A673 (cell line): ENCODE results near the gene TICRR.

Source experiments
- EZH2 ChIP-seq: fragments of 200-600 bp; sonication (generic); IDR thresholded peaks from 2 replicates; pipeline ENCODE4 v1.6.1; 2017; ENCODE audit warnings: borderline replicate concordance, low read depth, mild to moderate bottlenecking, mixed read lengths, antibody characterized with exemption, low read length; ENCODE audit not compliant: poor library complexity, severe bottlenecking
- TF ChIP-seq, protein P1 (sequence below): fragments of 300-800, 200-600 bp; sonication (generic); conservative IDR thresholded peaks from 2 replicates; pipeline ENCODE4 v1.5.1; 2017; ENCODE audit warnings: low read depth, mild to moderate bottlenecking, antibody characterized with exemption, low read length, moderate library complexity, mixed read lengths

DNA sequence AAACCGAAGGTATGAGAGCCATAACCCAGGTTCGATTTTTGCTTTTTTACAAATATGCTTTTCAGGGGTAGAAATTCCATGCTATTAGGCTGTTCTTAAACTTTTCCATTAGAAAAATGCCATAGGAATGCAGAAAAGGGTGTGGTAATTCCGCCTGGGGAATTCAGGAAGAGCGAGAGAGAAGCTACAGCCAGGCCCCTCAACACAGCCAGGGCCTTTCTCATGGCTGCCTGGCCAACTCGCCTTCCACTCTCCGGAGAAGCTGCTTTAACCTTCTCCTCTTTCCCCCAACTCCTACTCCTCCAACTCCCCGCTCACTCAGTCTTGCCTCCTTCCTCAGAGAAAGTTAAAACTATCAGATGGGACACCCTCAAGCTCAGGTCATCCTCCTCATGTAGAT lies 9.1 kb upstream of the TICRR start:
- TF ChIP-seq, protein P1, sequence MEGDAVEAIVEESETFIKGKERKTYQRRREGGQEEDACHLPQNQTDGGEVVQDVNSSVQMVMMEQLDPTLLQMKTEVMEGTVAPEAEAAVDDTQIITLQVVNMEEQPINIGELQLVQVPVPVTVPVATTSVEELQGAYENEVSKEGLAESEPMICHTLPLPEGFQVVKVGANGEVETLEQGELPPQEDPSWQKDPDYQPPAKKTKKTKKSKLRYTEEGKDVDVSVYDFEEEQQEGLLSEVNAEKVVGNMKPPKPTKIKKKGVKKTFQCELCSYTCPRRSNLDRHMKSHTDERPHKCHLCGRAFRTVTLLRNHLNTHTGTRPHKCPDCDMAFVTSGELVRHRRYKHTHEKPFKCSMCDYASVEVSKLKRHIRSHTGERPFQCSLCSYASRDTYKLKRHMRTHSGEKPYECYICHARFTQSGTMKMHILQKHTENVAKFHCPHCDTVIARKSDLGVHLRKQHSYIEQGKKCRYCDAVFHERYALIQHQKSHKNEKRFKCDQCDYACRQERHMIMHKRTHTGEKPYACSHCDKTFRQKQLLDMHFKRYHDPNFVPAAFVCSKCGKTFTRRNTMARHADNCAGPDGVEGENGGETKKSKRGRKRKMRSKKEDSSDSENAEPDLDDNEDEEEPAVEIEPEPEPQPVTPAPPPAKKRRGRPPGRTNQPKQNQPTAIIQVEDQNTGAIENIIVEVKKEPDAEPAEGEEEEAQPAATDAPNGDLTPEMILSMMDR: no peak
- TF ChIP-seq EZH2: no peak
